Putamen (tissue), 1 donor: Measurements from ENCODE around the gene HAUS5.
A peak's percentile ranks its signal among the peaks of the same experiment; 100 is the strongest.
"Not testable (repeated sequence)": the region's sequence is repeated elsewhere in the genome, so short reads cannot be mapped to it uniquely, and the experiment has no call there.

Experiments used
- DNase-seq: peaks from one replicate; pipeline ENCODE4 v3.0.0-alpha.2; 2016; ENCODE audit warnings: low spot score

Gene HAUS5

GRCh38 chr19:35612559-35613321 lies at the start of gene HAUS5:
Gene HAUS5, plus strand, starts transcription at chr19:35612735. Its CDS starts 60 bp downstream, at chr19:35612795.
- DNase-seq, result peak; percentile 88

GRCh38 chr19:35562776-35563175 lies 49.8 kb upstream of the HAUS5 start:
- no peak for DNase-seq

- DNase-seq, result no peak
These were observed 49.2 kb upstream of the HAUS5 start, which contains the start of gene ATP4A for GRCh38 chr19:35563207-35563829. Gene ATP4A, minus strand, starts transcription at chr19:35563658. Its CDS starts 29 bp downstream, at chr19:35563629.

- DNase-seq, result no peak
These were observed 47.3 kb upstream of the HAUS5 start for GRCh38 chr19:35565016-35565856.

GRCh38 chr19:35566738-35567137 lies 45.8 kb upstream of the HAUS5 start:
- DNase-seq, result no peak

- no peak for DNase-seq
These were observed 43.2 kb upstream of the HAUS5 start for GRCh38 chr19:35569281-35569781.

- DNase-seq, result no peak
These were observed 41.0 kb upstream of the HAUS5 start for GRCh38 chr19:35571406-35571965.

GRCh38 chr19:35577918-35578317 lies 34.6 kb upstream of the HAUS5 start:
- DNase-seq, result no peak

GRCh38 chr19:35578707-35579106 lies 33.8 kb upstream of the HAUS5 start:
- DNase-seq, result no peak

GRCh38 chr19:35582760-35583159 lies 29.8 kb upstream of the HAUS5 start:
- DNase-seq, result no peak

GRCh38 chr19:35585848-35586247 lies 26.7 kb upstream of the HAUS5 start, which contains the start of gene PMIS2:
Gene PMIS2, plus strand, starts transcription at chr19:35586173. Its CDS starts 87 bp downstream, at chr19:35586260.
- no peak for DNase-seq

GRCh38 chr19:35587321-35587720 lies 25.2 kb upstream of the HAUS5 start:
- no peak for DNase-seq

GRCh38 chr19:35590875-35591274 lies 21.7 kb upstream of the HAUS5 start:
- DNase-seq, result no peak

GRCh38 chr19:35592226-35592625 lies 20.3 kb upstream of the HAUS5 start:
- no peak for DNase-seq

- not testable (repeated sequence) for DNase-seq
These were observed 17.5 kb upstream of the HAUS5 start for GRCh38 chr19:35595026-35595425.

GRCh38 chr19:35595928-35596327 lies 16.6 kb upstream of the HAUS5 start:
- no peak for DNase-seq

GRCh38 chr19:35596366-35596999 lies 16.1 kb upstream of the HAUS5 start:
- no peak for DNase-seq

- no peak for DNase-seq
These were observed 10.6 kb upstream of the HAUS5 start for GRCh38 chr19:35601971-35602370.

- DNase-seq, result not testable (repeated sequence)
These were observed 8.1 kb upstream of the HAUS5 start for GRCh38 chr19:35604436-35604835.

- not testable (repeated sequence) for DNase-seq
These were observed 5.4 kb upstream of the HAUS5 start for GRCh38 chr19:35607170-35607569.

- DNase-seq, result no peak
These were observed 4.9 kb upstream of the HAUS5 start for GRCh38 chr19:35607661-35608060.
